Gastroesophageal sphincter (tissue), 3 donors: ENCODE data around the gene MKLN1.

ENCODE experiments used
- CTCF ChIP-seq, 4 experiments: fragments of 200-600 bp in 2 of 4; fragments of 450-650 bp in 2 of 4; sonication (generic) in 1 of 4; IDR thresholded peaks; one replicate each; pipeline ENCODE4 v1.5.1; 2017 to 2019; ENCODE audit warnings: antibody characterized with exemption in 4 of 4, mild to moderate bottlenecking in 2 of 4, moderate library complexity in 2 of 4
- EP300 ChIP-seq: sonication (generic); formaldehyde crosslinking; IDR thresholded peaks from one replicate; pipeline ENCODE4 v1.6.1; 2017; ENCODE audit warnings: antibody characterized with exemption, mild to moderate bottlenecking
- POLR2A ChIP-seq, 2 donors: fragments of 450-650 bp; IDR thresholded peaks; one replicate each; pipeline ENCODE4 v1.6.1; 2017; ENCODE audit warnings: antibody characterized with exemption in 2 of 2, mild to moderate bottlenecking in 2 of 2, moderate library complexity in 1 of 2
- POLR2AphosphoS5 ChIP-seq: sonication (generic); formaldehyde crosslinking; IDR thresholded peaks from one replicate; pipeline ENCODE4 v1.6.1; 2017; ENCODE audit warnings: antibody characterized with exemption

- no peak for TF ChIP-seq CTCF (IDR thresholded peaks at IDR 0.05)
- no peak for TF ChIP-seq EP300
- no peak for TF ChIP-seq POLR2A (IDR thresholded peaks at IDR 0.05)
- TF ChIP-seq POLR2AphosphoS5: no peak
Observed at GRCh38 chr7:131302446-131302845, 25.2 kb upstream of the MKLN1 start.
